Brain pericyte (primary cell): ENCODE data around the gene DDC.

ENCODE experiments used
- DNase-seq: peaks from one replicate; pipeline ENCODE4 v3.0.0-alpha.2; 2012; ENCODE audit warnings: low read depth, low spot score

The DDC gene

GRCh38 chr7:50416527-50417182, 148.6 kb downstream of the DDC start:
- DNase-seq: no peak

- DNase-seq: no peak
Measured at GRCh38 chr7:50415844-50416364, 149.3 kb downstream of the DDC start.

- DNase-seq: no peak
Measured at GRCh38 chr7:50413561-50413960, 151.6 kb downstream of the DDC start.

- no peak for DNase-seq
Measured at GRCh38 chr7:50412973-50413372, 152.2 kb downstream of the DDC start.

- no peak for DNase-seq
Measured at GRCh38 chr7:50411332-50411731, 153.9 kb downstream of the DDC start.

GRCh38 chr7:50409856-50410745, 155.1 kb downstream of the DDC start:
- no peak for DNase-seq
